Measurements from ENCODE around the gene CFD.

The CFD gene

GRCh38 chr19:858868-859843 lies at the start of gene CFD:
CFD (plus strand) TSS chr19:859664; CDS start chr19:859690, 26 bp downstream.
- no peak for DNase-seq (ENCODE audit: extremely low read depth, low read depth)
- TF ChIP-seq CTCF (IDR thresholded peaks at IDR 0.05; ENCODE audit: low read depth, low read length), result no peak

- DNase-seq (ENCODE audit: extremely low read depth, low read depth), result no peak
- no peak for TF ChIP-seq CTCF (IDR thresholded peaks at IDR 0.05; ENCODE audit: low read depth, low read length)
Measured at GRCh38 chr19:810077-810855, 49.2 kb upstream of the CFD start.

- no peak for DNase-seq (ENCODE audit: extremely low read depth, low read depth)
- no peak for TF ChIP-seq CTCF (IDR thresholded peaks at IDR 0.05; ENCODE audit: low read depth, low read length)
Measured at GRCh38 chr19:810883-811489, 48.5 kb upstream of the CFD start.

GRCh38 chr19:811506-812048 lies 47.9 kb upstream of the CFD start:
- DNase-seq (ENCODE audit: extremely low read depth, low read depth), result no peak
- no peak for TF ChIP-seq CTCF (IDR thresholded peaks at IDR 0.05; ENCODE audit: low read depth, low read length)

- no peak for TF ChIP-seq CTCF (IDR thresholded peaks at IDR 0.05; ENCODE audit: low read depth, low read length)
- DNase-seq (ENCODE audit: extremely low read depth, low read depth), result no peak
Measured at GRCh38 chr19:812049-812746, 47.3 kb upstream of the CFD start.

- TF ChIP-seq CTCF (IDR thresholded peaks at IDR 0.05; ENCODE audit: low read depth, low read length), result no peak
- DNase-seq (ENCODE audit: extremely low read depth, low read depth), result no peak
Measured at GRCh38 chr19:812747-813218, 46.7 kb upstream of the CFD start.

Data from AG09319 (cell line).